A549 (cell line): ENCODE measurements around the gene ZBTB46. TPM values are rescaled to one million over a fixed set of nuclear protein-coding genes. Genes with fewer than 3 reads are reported as not detected.

Experiments used
- ATAC-seq, 2 experiments: fragments of 200-7000 bp in 1 of 2; fragments of >200 bp in 1 of 2; cut with Nextera tagmentation in 1 of 2; cut with Tn5 transposase in 1 of 2; 3 replicates each; pipeline versions ENCODE4 v1.8.0 to v1.9.1; 2018 to 2020; ENCODE audit warnings: mild to moderate bottlenecking in 1 of 2, moderate library complexity in 1 of 2
- CTCF ChIA-PET: fragments of 300-600 bp; sonication (Branson Sonifier 250); formaldehyde crosslinking; extraction: SDS; loops from one replicate; lab custom pipeline; 2021; ENCODE audit warnings: antibody characterized with exemption, inconsistent platforms; lab: Yijun Ruan, JAX
- POLR2A ChIA-PET: fragments of 350-600 bp; formaldehyde crosslinking; extraction: SDS; loops from one replicate; lab custom pipeline; 2021; ENCODE audit warnings: antibody characterized with exemption, inconsistent platforms; lab: Yijun Ruan, JAX
- DNase-seq, 2 experiments: peaks; one replicate each; pipeline versions ENCODE4 v3.0.0 to v3.0.0-alpha.2; 2011 to 2016; ENCODE audit warnings: low read depth in 1 of 2, low spot score in 1 of 2
- FAIRE-seq: peaks from 2 replicates; lab custom pipeline; 2011; peaks lifted over from hg19 to GRCh38; lab: Jason Lieb, UNC
- H3K27ac ChIP-seq, 2 experiments: fragments of >200 bp; sonication (Bioruptor Twin); formaldehyde crosslinking; 3 replicates each; pipeline ENCODE4 v1.5.1; 2016 to 2017
- H3K4me1 ChIP-seq: fragments of >200 bp; sonication (Bioruptor Twin); formaldehyde crosslinking; 3 replicates; pipeline ENCODE4 v1.6.1; 2016
- H3K4me2 ChIP-seq: fragments of >200 bp; sonication (Bioruptor Twin); formaldehyde crosslinking; 3 replicates; pipeline ENCODE4 v1.6.1; 2016
- H3K4me3 ChIP-seq: fragments of >200 bp; sonication (Bioruptor Twin); formaldehyde crosslinking; 3 replicates; pipeline ENCODE4 v1.5.1; 2016
- H3K9me3 ChIP-seq: fragments of >200 bp; sonication (Bioruptor Twin); formaldehyde crosslinking; 3 replicates; pipeline ENCODE4 v1.6.1; 2016
- ATOH8 ChIP-seq: fragments of 250-450 bp; sonication (Bioruptor Pico); IDR thresholded peaks from 2 replicates; pipeline ENCODE4 v1.5.0; 2020; ENCODE audit warnings: low read depth, mild to moderate bottlenecking, moderate library complexity
- BCL3 ChIP-seq: fragments of >200 bp; sonication (Bioruptor Twin); formaldehyde crosslinking; IDR thresholded peaks from 3 replicates; pipeline ENCODE4 v1.6.1; 2016
- BHLHE40 ChIP-seq: IDR thresholded peaks from 2 replicates; pipeline ENCODE4 v1.6.1; 2012; ENCODE audit warnings: low read depth, low read length, inconsistent platforms
- CEBPB ChIP-seq, 2 experiments: fragments of >200 bp in 1 of 2; sonication (Bioruptor Twin) in 1 of 2; formaldehyde crosslinking in 1 of 2; IDR thresholded peaks; 2 replicates each; pipeline ENCODE4 v1.6.1; 2012 to 2016
- EHMT2 ChIP-seq: fragments of 200-600 bp; sonication (generic); IDR thresholded peaks from 2 replicates; pipeline ENCODE4 v1.6.1; 2016; ENCODE audit warnings: antibody characterized with exemption, low read depth, mild to moderate bottlenecking, moderate library complexity
- ELK1 ChIP-seq: fragments of 150-350 bp; IDR thresholded peaks from 2 replicates; pipeline ENCODE4 v1.6.1; 2014; ENCODE audit warnings: low read depth, mild to moderate bottlenecking, low read length
- ESRRA ChIP-seq: fragments of 150-350 bp; IDR thresholded peaks from 2 replicates; pipeline ENCODE4 v1.6.1; 2014; ENCODE audit warnings: mild to moderate bottlenecking, low read length, borderline replicate concordance
- HDAC2 ChIP-seq: fragments of 200-600 bp; sonication (generic); IDR thresholded peaks from 2 replicates; pipeline ENCODE4 v1.6.1; 2016
- HEYL ChIP-seq: fragments of 250-450 bp; sonication (Bioruptor Pico); IDR thresholded peaks from 2 replicates; pipeline ENCODE4 v1.8.0; 2021; ENCODE audit warnings: mild to moderate bottlenecking, moderate library complexity
- HOXA7 ChIP-seq: fragments of 250-450 bp; sonication (Bioruptor Pico); IDR thresholded peaks from 2 replicates; pipeline ENCODE4 v1.5.0; 2020; ENCODE audit warnings: mild to moderate bottlenecking, moderate library complexity
- MAFK ChIP-seq: fragments of 450-650 bp; IDR thresholded peaks from 2 replicates; pipeline ENCODE4 v1.6.1; 2014; ENCODE audit not compliant: partially characterized antibody
- MAX ChIP-seq: IDR thresholded peaks from 2 replicates; pipeline ENCODE4 v1.6.1; 2012
- MAZ ChIP-seq: fragments of 150-350 bp; IDR thresholded peaks from 2 replicates; pipeline ENCODE4 v1.6.1; 2014; ENCODE audit warnings: antibody characterized with exemption, low read depth, low read length, borderline replicate concordance
- NFE2L2 ChIP-seq: fragments of 150-350 bp; conservative IDR thresholded peaks from 2 replicates; pipeline ENCODE4 v1.6.1; 2014; ENCODE audit warnings: low read length
- NPAS2 ChIP-seq: fragments of 250-450 bp; sonication (Bioruptor Pico); IDR thresholded peaks from 2 replicates; pipeline ENCODE4 v1.8.0; 2022; ENCODE audit warnings: mild to moderate bottlenecking, moderate library complexity, borderline replicate concordance
- PBX3 ChIP-seq: IDR thresholded peaks from 2 replicates; pipeline ENCODE4 v1.6.1; 2012
- POLR2A ChIP-seq: IDR thresholded peaks from 2 replicates; pipeline ENCODE4 v1.6.1; 2012; ENCODE audit warnings: mild to moderate bottlenecking, low read length
- POLR2AphosphoS2 ChIP-seq: conservative IDR thresholded peaks from 2 replicates; pipeline ENCODE4 v1.6.1; 2012; ENCODE audit warnings: low read length, improper control_type of control experiment, inconsistent platforms
- RAD21 ChIP-seq, 2 experiments: fragments of >200 bp in 1 of 2; sonication (Bioruptor Twin) in 1 of 2; formaldehyde crosslinking in 1 of 2; IDR thresholded peaks in 1 of 2; conservative IDR thresholded peaks in 1 of 2; 2 replicates in 1 of 2; 3 replicates in 1 of 2; pipeline ENCODE4 v1.6.1; 2012 to 2018; ENCODE audit warnings: inconsistent platforms in 1 of 2
- RCOR1 ChIP-seq: fragments of 150-350 bp; IDR thresholded peaks from 2 replicates; pipeline ENCODE4 v1.6.1; 2014; ENCODE audit warnings: antibody characterized with exemption, low read length, low read depth
- RNF2 ChIP-seq: fragments of 200-600 bp; sonication (generic); IDR thresholded peaks from 2 replicates; pipeline ENCODE4 v1.6.1; 2016; ENCODE audit warnings: low read depth, mild to moderate bottlenecking, antibody characterized with exemption, moderate library complexity, borderline replicate concordance
- SMC3 ChIP-seq: fragments of >200 bp; sonication (Bioruptor Twin); formaldehyde crosslinking; IDR thresholded peaks from 3 replicates; pipeline ENCODE4 v1.6.1; 2018; ENCODE audit warnings: inconsistent platforms
- SREBF2 ChIP-seq: fragments of 450-650 bp; IDR thresholded peaks from 2 replicates; pipeline ENCODE4 v1.6.1; 2014; ENCODE audit warnings: mild to moderate bottlenecking, moderate library complexity
- TFCP2L1 ChIP-seq: fragments of 250-450 bp; sonication (Bioruptor Pico); IDR thresholded peaks from 2 replicates; pipeline ENCODE4 v1.5.0; 2021; ENCODE audit warnings: mild to moderate bottlenecking
- TP53 ChIP-seq: fragments of 250-450 bp; sonication (Bioruptor Pico); IDR thresholded peaks from 2 replicates; pipeline ENCODE4 v1.5.0; 2021; ENCODE audit warnings: mild to moderate bottlenecking, moderate library complexity
- ZNF302 ChIP-seq: fragments of 250-450 bp; sonication (Bioruptor Pico); IDR thresholded peaks from 2 replicates; pipeline ENCODE4 v1.9.0; 2021; ENCODE audit warnings: inconsistent platforms, mild to moderate bottlenecking, moderate library complexity
- WGBS: methylation state at CpG from one replicate; pipeline ENCODE4 v1.1.6; 2017; ENCODE audit errors: missing lambda C conversion rate; 5-methylcytosine and 5-hydroxymethylcytosine counted together
- polyA plus RNA-seq, 4 experiments: library from polyadenylated mRNA; depleted of rRNA in 3 of 4; stranded (reverse); fragments of >200 nt; fragmentation: RNase III in 1 of 4; extraction: RNeasy Plus Mini Kit Qiagen cat#74134 plus additional on column Dnase treatment in 1 of 4; gene quantifications; 2 replicates in 3 of 4; 3 replicates in 1 of 4; pipeline ENCODE4 v1.2.3, GENCODE V29; 2011 to 2017

ZBTB46 gene
- polyA plus RNA-seq, 2 of the 4 experiments (the other 2 are of a cell fraction) = 0.17 to 0.43 TPM

GRCh38 chr20:63734111-63734945 lies 96.7 kb downstream of the ZBTB46 start:
- Histone ChIP-seq H3K4me3 (no peak overlapping the region), H3K9me3 (no peaks in the 10 kb centered on the region), H3K4me1 (peaks cover 5% of the 10 kb centered on the region), H3K27ac (no peak overlapping the region), H3K4me2 (no peak overlapping the region)
- CTCF ChIA-PET = interaction anchor here (0.8 to 1.8 kb wide), 4 partner anchors 12 to 196 kb away, joined by 3 to 6 read pairs (median 3); partner anchors contain the start of gene PTK6
- TF ChIP-seq HDAC2 (no peak), ATOH8 (CRISPR knock-in tag) (no peak)
- 89% methylated on average over 23 of the region's 25 CpGs for WGBS
- ATAC-seq (no peak), FAIRE-seq (no peak), DNase-seq (no peak)
- POLR2A ChIA-PET = no interaction called here

GRCh38 chr20:63733579-63734081 lies 97.4 kb downstream of the ZBTB46 start:
- TF ChIP-seq NPAS2 (CRISPR knock-in tag) (no peak), EHMT2 (no peak), SMC3 (no peak), TP53 (no peak), RAD21 (conservative IDR thresholded peaks at IDR 0.05 in 1 of 2, IDR thresholded peaks at IDR 0.05 in 1 of 2) (no peak), RCOR1 (no peak), HOXA7 (no peak), PBX3 (no peak), BHLHE40 (no peak), SREBF2 (no peak), POLR2A (no peak), RNF2 (no peak), HEYL (CRISPR knock-in tag) (no peak)
- Histone ChIP-seq H3K4me1 (no peaks in the 10 kb centered on the region), H3K9me3 (no peaks in the 10 kb centered on the region), H3K4me3 (no peak overlapping the region), H3K4me2 (no peak overlapping the region), H3K27ac (no peak overlapping the region)
- DNase-seq (no peak), ATAC-seq (no peak), FAIRE-seq (no peak)
- ChIA-PET CTCF (interaction anchor here (1.1 to 1.8 kb wide), 2 partner anchors 62 to 196 kb away, joined by 3 to 6 read pairs; partner anchors contain the start of gene PTK6), POLR2A (no interaction called here)
- 95% methylated on average over 18 of the region's 18 CpGs for WGBS

GRCh38 chr20:63733117-63733516 lies 97.9 kb downstream of the ZBTB46 start:
- POLR2A ChIA-PET = no interaction called here
- CTCF ChIA-PET = no interaction called here
- Histone ChIP-seq H3K4me1 (no peaks in the 10 kb centered on the region), H3K27ac (no peak overlapping the region), H3K4me3 (no peak overlapping the region), H3K4me2 (no peak overlapping the region), H3K9me3 (no peaks in the 10 kb centered on the region)
- no peak for FAIRE-seq
- no peak for ATAC-seq
- no peak for DNase-seq
- WGBS = 90% methylated on average over 9 of the region's 13 CpGs
- TF ChIP-seq POLR2AphosphoS2 (no peak), MAX (no peak), ZNF302 (CRISPR knock-in tag) (no peak), HDAC2 (no peak), EHMT2 (no peak), MAZ (no peak), ELK1 (no peak), MAFK (no peak), TFCP2L1 (no peak), CEBPB (IDR thresholded peaks at IDR 0.05) (no peak), ESRRA (no peak), RAD21 (conservative IDR thresholded peaks at IDR 0.05 in 1 of 2, IDR thresholded peaks at IDR 0.05 in 1 of 2) (no peak), NFE2L2 (no peak), BCL3 (no peak), NPAS2 (CRISPR knock-in tag) (no peak)
